ENCODE measurements around the gene KRT17.

DNA sequence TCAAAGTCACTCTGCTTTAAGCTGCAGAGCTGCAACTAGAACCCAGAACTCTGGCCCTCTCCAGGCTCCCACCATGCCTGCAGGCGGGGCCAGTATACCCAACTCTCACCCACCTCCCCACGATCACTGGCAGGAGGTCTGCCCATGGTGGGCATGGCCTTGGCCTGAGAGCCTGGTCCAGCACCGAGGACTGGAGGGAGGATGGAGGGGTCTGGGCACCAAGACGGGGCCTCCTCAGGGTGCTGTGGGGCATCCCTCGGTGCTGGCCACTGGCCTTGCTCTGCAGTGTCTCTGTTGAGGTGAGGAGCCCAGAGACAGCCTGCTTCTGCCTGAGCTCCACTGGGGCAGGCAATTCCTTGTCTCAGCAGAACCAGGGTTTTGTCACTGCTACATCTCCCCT lies 10.3 kb downstream of the KRT17 start:
- TF ChIP-seq PREB (CRISPR knock-in tag; IDR thresholded peaks at IDR 0.05), result no peak
- no peak for TF ChIP-seq CTCF (IDR thresholded peaks at IDR 0.05 in 2 of 3, conservative IDR thresholded peaks at IDR 0.05 in 1 of 3; ENCODE audit: insufficient read depth in 2 of 3, low read depth in 1 of 3, low read length in 3 of 3)
- no peak for TF ChIP-seq EP300 (IDR thresholded peaks at IDR 0.05; ENCODE audit: low read length)
- no peak for TF ChIP-seq RHOXF2B (CRISPR knock-in tag; conservative IDR thresholded peaks at IDR 0.05)
- no peak for TF ChIP-seq NR2C1 (IDR thresholded peaks at IDR 0.05)
- no peak for TF ChIP-seq NR2C1 (tag; IDR thresholded peaks at IDR 0.05)
- no peak for TF ChIP-seq YY1 (IDR thresholded peaks at IDR 0.05; ENCODE audit: borderline replicate concordance in 1 of 3, control insufficient read depth in 1 of 3, extremely low read depth in 1 of 3, insufficient read depth in 3 of 3, insufficient read length in 1 of 3, insufficient replicate concordance in 2 of 3, low read depth in 1 of 3, low read length in 2 of 3)
- TF ChIP-seq, protein P1, sequence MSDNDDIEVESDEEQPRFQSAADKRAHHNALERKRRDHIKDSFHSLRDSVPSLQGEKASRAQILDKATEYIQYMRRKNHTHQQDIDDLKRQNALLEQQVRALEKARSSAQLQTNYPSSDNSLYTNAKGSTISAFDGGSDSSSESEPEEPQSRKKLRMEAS (CRISPR knock-in tag; IDR thresholded peaks at IDR 0.05), result no peak
- no peak for TF ChIP-seq ZNF282 (CRISPR knock-in tag; IDR thresholded peaks at IDR 0.05)
- no peak for TF ChIP-seq LEF1 (IDR thresholded peaks at IDR 0.05)
- no peak for TF ChIP-seq TFE3 (CRISPR knock-in tag; IDR thresholded peaks at IDR 0.05)
- no peak for TF ChIP-seq MTA2 (IDR thresholded peaks at IDR 0.05; ENCODE audit: low read depth)
